OCI-LY1 (cell line): ENCODE measurements around the gene ARMC9.

ENCODE experiments used
- H2AFZ ChIP-seq: fragments of 200-600 bp; sonication (generic), shearing (Covaris generic); 2 replicates; pipeline ENCODE4 v1.6.0; 2014; ENCODE audit warnings: antibody characterized with exemption, mild to moderate bottlenecking, low read length
- H3F3A ChIP-seq: fragments of 200-600 bp; sonication (generic), shearing (Covaris generic); 2 replicates; pipeline ENCODE4 v1.6.0; 2014; ENCODE audit warnings: mild to moderate bottlenecking, antibody characterized with exemption, low read length, moderate library complexity; ENCODE audit not compliant: insufficient read depth
- H3K27ac ChIP-seq: fragments of 200-600 bp; sonication (generic); 2 replicates; pipeline ENCODE4 v1.5.1; 2014; ENCODE audit warnings: low read length, mixed run types, mild to moderate bottlenecking, low read depth; ENCODE audit not compliant: poor library complexity, severe bottlenecking
- H3K27me3 ChIP-seq: fragments of 200-600 bp; sonication (generic); 2 replicates; pipeline ENCODE4 v1.6.0; 2014; ENCODE audit warnings: antibody characterized with exemption, mild to moderate bottlenecking, low read length, moderate library complexity; ENCODE audit not compliant: insufficient read depth
- H3K36me3 ChIP-seq: fragments of 200-600 bp; sonication (generic); 2 replicates; pipeline ENCODE4 v1.6.1; 2014; ENCODE audit warnings: mild to moderate bottlenecking, antibody characterized with exemption, low read length, moderate library complexity, mixed read lengths; ENCODE audit not compliant: insufficient read depth
- H3K4me1 ChIP-seq: fragments of 200-600 bp; sonication (generic); 2 replicates; pipeline ENCODE4 v1.5.1; 2014; ENCODE audit warnings: mild to moderate bottlenecking, low read length, moderate library complexity; ENCODE audit not compliant: insufficient read depth, severe bottlenecking
- H3K4me2 ChIP-seq: fragments of 200-600 bp; sonication (generic), shearing (Covaris generic); 2 replicates; pipeline ENCODE4 v1.6.1; 2014; ENCODE audit warnings: low read length
- H3K4me3 ChIP-seq: fragments of 200-600 bp; sonication (generic); 2 replicates; pipeline ENCODE4 v1.5.1; 2014; ENCODE audit warnings: low read length, low read depth, mild to moderate bottlenecking, mixed read lengths; ENCODE audit not compliant: poor library complexity, severe bottlenecking
- H3K79me2 ChIP-seq: fragments of 200-600 bp; shearing (Covaris generic); 2 replicates; pipeline ENCODE4 v1.6.1; 2016; ENCODE audit warnings: mixed run types, low read length, mixed read lengths; ENCODE audit not compliant: insufficient read depth
- H3K9ac ChIP-seq: fragments of 200-600 bp; sonication (generic), shearing (Covaris generic); 2 replicates; pipeline ENCODE4 v1.6.1; 2014; ENCODE audit warnings: mild to moderate bottlenecking, low read length, mixed read lengths
- H3K9me2 ChIP-seq: fragments of 200-600 bp; sonication (generic), shearing (Covaris generic); 2 replicates; pipeline ENCODE4 v1.6.1; 2014; ENCODE audit warnings: low read depth, mild to moderate bottlenecking, low read length, mixed read lengths
- H3K9me3 ChIP-seq: fragments of 200-600 bp; shearing (Covaris generic); 2 replicates; pipeline ENCODE4 v1.6.1; 2014; ENCODE audit warnings: low read length, mixed read lengths
- H4K20me1 ChIP-seq: fragments of 200-600 bp; sonication (generic), shearing (Covaris generic); 2 replicates; pipeline ENCODE4 v1.6.0; 2016; ENCODE audit warnings: mild to moderate bottlenecking, low read length; ENCODE audit not compliant: insufficient read depth
- CTCF ChIP-seq: fragments of 200-600 bp; sonication (generic), shearing (Covaris generic); IDR thresholded peaks from 2 replicates; pipeline ENCODE4 v1.5.1; 2017; ENCODE audit warnings: mild to moderate bottlenecking, antibody characterized with exemption, low read length, moderate library complexity, mixed read lengths
- EZH2 ChIP-seq: fragments of 200-600 bp; sonication (generic), shearing (Covaris generic); IDR thresholded peaks from 2 replicates; pipeline ENCODE4 v1.8.0; 2017; ENCODE audit warnings: borderline replicate concordance, mixed run types, mild to moderate bottlenecking, antibody characterized with exemption, low read length, moderate library complexity, mixed read lengths

Gene ARMC9

GRCh38 chr2:231342061-231342711, 143.8 kb downstream of the ARMC9 start:
- H3K9me2 ChIP-seq: no peaks in the 10 kb centered on the region
- no peaks in the 10 kb centered on the region for H3K9me3 ChIP-seq
- H3K27ac ChIP-seq: no peak overlapping the region
- H2AFZ ChIP-seq: no peak overlapping the region
- no peaks in the 10 kb centered on the region for H3K36me3 ChIP-seq
- no peak overlapping the region for H3K4me2 ChIP-seq
- H3K27me3 ChIP-seq: 0 out of 2 replicates have a peak, but pooled peaks cover 3% of the 10 kb centered on the region
- H3K79me2 ChIP-seq: no peaks in the 10 kb centered on the region
- no peak overlapping the region for H3K9ac ChIP-seq
- TF ChIP-seq CTCF (no peak), EZH2 (no peak)
- no peaks in the 10 kb centered on the region for H3K4me1 ChIP-seq
- H4K20me1 ChIP-seq: no peaks in the 10 kb centered on the region
- no peaks in the 10 kb centered on the region for H3F3A ChIP-seq
- H3K4me3 ChIP-seq: no peak overlapping the region

GRCh38 chr2:231343006-231343710, 144.7 kb downstream of the ARMC9 start:
- Histone ChIP-seq H3K79me2 (no peaks in the 10 kb centered on the region), H4K20me1 (no peaks in the 10 kb centered on the region), H3K9me3 (no peaks in the 10 kb centered on the region), H3K4me3 (no peak overlapping the region), H3K36me3 (no peaks in the 10 kb centered on the region), H3K9ac (no peak overlapping the region), H3K27ac (no peak overlapping the region), H3K27me3 (0 out of 2 replicates have a peak, but pooled peaks cover 3% of the 10 kb centered on the region), H3F3A (no peaks in the 10 kb centered on the region), H3K9me2 (no peaks in the 10 kb centered on the region), H2AFZ (no peak overlapping the region), H3K4me2 (no peak overlapping the region), H3K4me1 (no peaks in the 10 kb centered on the region)
- TF ChIP-seq EZH2: no peak
- no peak for TF ChIP-seq CTCF

GRCh38 chr2:231343988-231344387, 145.6 kb downstream of the ARMC9 start:
- H3K4me3 ChIP-seq: no peak overlapping the region
- H3K4me2 ChIP-seq: no peak overlapping the region
- H3K4me1 ChIP-seq: no peaks in the 10 kb centered on the region
- H3K9me3 ChIP-seq: no peaks in the 10 kb centered on the region
- TF ChIP-seq EZH2 (no peak), CTCF (no peak)
- no peaks in the 10 kb centered on the region for H4K20me1 ChIP-seq
- H3K27ac ChIP-seq: no peak overlapping the region
- no peaks in the 10 kb centered on the region for H3F3A ChIP-seq
- H3K36me3 ChIP-seq: no peaks in the 10 kb centered on the region
- no peak overlapping the region for H2AFZ ChIP-seq
- 0 out of 2 replicates have a peak, but pooled peaks cover 3% of the 10 kb centered on the region for H3K27me3 ChIP-seq
- H3K79me2 ChIP-seq: no peaks in the 10 kb centered on the region
- H3K9ac ChIP-seq: no peak overlapping the region
- no peaks in the 10 kb centered on the region for H3K9me2 ChIP-seq
